CD4-positive, alpha-beta T cell treated with Interferon alpha-2 for 1 hour (primary cell): ENCODE results near the gene OR4E2.
A peak's percentile ranks its signal among the peaks of the same experiment; 100 is the strongest.
"Not testable (repeated sequence)": the region's sequence is repeated elsewhere in the genome, so short reads cannot be mapped to it uniquely, and the experiment has no call there.

Source experiments
- DNase-seq, 2 donors: peaks; one replicate each; pipeline ENCODE4 v3.0.0-alpha.2; 2020 to 2022

OR4E2 gene

GRCh38 chr14:21698538-21698937 lies 44.9 kb downstream of the OR4E2 start:
- DNase-seq = not testable (repeated sequence)

GRCh38 chr14:21699551-21699950 lies 45.9 kb downstream of the OR4E2 start:
- DNase-seq = no peak

- no peak for DNase-seq
These were observed 48.7 kb downstream of the OR4E2 start for GRCh38 chr14:21702316-21702715.

- DNase-seq = peak in 1 of 2 donors; percentile 33
These were observed 50.0 kb downstream of the OR4E2 start for GRCh38 chr14:21703357-21704326.

- DNase-seq = no peak
These were observed 50.7 kb downstream of the OR4E2 start for GRCh38 chr14:21704338-21704737.

- DNase-seq = peak in 1 of 2 donors; percentile 57
These were observed 57.8 kb downstream of the OR4E2 start for GRCh38 chr14:21711360-21711961.

- DNase-seq = peak in 1 of 2 donors; percentile 50
These were observed 58.4 kb downstream of the OR4E2 start for GRCh38 chr14:21712036-21712435.

- peak in 1 of 2 donors; percentile 21 for DNase-seq
These were observed 60.8 kb downstream of the OR4E2 start for GRCh38 chr14:21714318-21714929.
